ENCODE data around the gene GBP3.

- TF ChIP-seq CTCF (IDR thresholded peaks at IDR 0.05): no peak
- TF ChIP-seq POLR2A (IDR thresholded peaks at IDR 0.05): no peak
Observed at GRCh38 chr1:89068291-89068690, 45.6 kb upstream of the GBP3 start.
